Liver (tissue), 3 donors: ENCODE measurements around the gene GNG13.

Experiments
- HNF4A ChIP-seq, 2 donors: conservative IDR thresholded peaks; 2 replicates each; pipeline ENCODE4 v1.6.1; 2016; ENCODE audit warnings: antibody characterized with exemption in 2 of 2, mild to moderate bottlenecking in 2 of 2
- JUND ChIP-seq, 2 donors: IDR thresholded peaks; 2 replicates each; pipeline ENCODE4 v1.6.1; 2016; ENCODE audit warnings: antibody characterized with exemption in 2 of 2
- TF ChIP-seq, protein P1 (sequence below): fragments of 150-350 bp; IDR thresholded peaks from 2 replicates; pipeline ENCODE4 v1.5.1; 2017; ENCODE audit warnings: improper control_type of control experiment, low read depth, low read length; ENCODE audit not compliant: missing input control
- TF ChIP-seq, protein P2 (sequence below): IDR thresholded peaks from 2 replicates; pipeline ENCODE4 v1.6.1; 2016; ENCODE audit warnings: antibody characterized with exemption
- TF ChIP-seq, protein P3 (sequence below): IDR thresholded peaks from 2 replicates; pipeline ENCODE4 v1.6.1; 2016; ENCODE audit warnings: antibody characterized with exemption, mild to moderate bottlenecking
- donor health status: healthy.
- donor health status: healthy.

DNA sequence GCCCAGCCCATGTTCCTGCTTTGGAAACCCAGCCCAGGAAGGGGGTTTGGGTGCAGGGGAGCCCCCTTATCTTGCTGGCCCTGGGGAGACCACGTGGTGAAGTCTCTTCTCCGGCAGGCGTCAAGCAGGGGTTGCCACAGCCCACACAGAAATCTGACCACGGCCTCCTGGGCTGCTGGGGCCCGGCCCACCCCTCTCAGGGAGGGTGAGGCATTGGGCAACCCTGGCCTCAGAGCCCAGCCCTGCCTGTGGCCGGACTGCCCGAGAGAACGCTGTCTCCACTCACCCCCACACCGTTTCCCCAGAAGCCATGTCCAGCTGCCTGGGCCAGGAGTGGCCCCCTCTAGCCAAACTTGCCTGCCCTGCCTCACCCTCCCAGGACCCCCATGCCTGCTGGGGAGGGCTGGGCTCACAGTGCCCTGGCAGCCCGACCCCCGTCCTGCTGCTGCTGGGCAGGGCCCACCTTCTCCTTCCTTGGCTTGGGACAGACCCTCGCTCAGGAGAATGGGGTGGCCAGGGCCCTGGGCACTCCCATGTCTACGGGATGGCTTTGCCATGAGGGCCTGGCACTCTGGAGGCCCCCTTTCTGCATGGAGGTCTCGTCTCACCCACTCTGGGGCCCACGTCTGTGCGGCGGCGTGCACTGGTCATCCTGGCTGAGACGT, 19.1 kb downstream of the GNG13 start:
- TF ChIP-seq HNF4A (conservative IDR thresholded peaks at IDR 0.05) = no peak
- TF ChIP-seq, protein P1, sequence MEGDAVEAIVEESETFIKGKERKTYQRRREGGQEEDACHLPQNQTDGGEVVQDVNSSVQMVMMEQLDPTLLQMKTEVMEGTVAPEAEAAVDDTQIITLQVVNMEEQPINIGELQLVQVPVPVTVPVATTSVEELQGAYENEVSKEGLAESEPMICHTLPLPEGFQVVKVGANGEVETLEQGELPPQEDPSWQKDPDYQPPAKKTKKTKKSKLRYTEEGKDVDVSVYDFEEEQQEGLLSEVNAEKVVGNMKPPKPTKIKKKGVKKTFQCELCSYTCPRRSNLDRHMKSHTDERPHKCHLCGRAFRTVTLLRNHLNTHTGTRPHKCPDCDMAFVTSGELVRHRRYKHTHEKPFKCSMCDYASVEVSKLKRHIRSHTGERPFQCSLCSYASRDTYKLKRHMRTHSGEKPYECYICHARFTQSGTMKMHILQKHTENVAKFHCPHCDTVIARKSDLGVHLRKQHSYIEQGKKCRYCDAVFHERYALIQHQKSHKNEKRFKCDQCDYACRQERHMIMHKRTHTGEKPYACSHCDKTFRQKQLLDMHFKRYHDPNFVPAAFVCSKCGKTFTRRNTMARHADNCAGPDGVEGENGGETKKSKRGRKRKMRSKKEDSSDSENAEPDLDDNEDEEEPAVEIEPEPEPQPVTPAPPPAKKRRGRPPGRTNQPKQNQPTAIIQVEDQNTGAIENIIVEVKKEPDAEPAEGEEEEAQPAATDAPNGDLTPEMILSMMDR = no peak
- no peak for TF ChIP-seq JUND (IDR thresholded peaks at IDR 0.05)
- TF ChIP-seq, protein P2, sequence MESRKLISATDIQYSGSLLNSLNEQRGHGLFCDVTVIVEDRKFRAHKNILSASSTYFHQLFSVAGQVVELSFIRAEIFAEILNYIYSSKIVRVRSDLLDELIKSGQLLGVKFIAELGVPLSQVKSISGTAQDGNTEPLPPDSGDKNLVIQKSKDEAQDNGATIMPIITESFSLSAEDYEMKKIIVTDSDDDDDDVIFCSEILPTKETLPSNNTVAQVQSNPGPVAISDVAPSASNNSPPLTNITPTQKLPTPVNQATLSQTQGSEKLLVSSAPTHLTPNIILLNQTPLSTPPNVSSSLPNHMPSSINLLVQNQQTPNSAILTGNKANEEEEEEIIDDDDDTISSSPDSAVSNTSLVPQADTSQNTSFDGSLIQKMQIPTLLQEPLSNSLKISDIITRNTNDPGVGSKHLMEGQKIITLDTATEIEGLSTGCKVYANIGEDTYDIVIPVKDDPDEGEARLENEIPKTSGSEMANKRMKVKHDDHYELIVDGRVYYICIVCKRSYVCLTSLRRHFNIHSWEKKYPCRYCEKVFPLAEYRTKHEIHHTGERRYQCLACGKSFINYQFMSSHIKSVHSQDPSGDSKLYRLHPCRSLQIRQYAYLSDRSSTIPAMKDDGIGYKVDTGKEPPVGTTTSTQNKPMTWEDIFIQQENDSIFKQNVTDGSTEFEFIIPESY = no peak
- TF ChIP-seq, protein P3, sequence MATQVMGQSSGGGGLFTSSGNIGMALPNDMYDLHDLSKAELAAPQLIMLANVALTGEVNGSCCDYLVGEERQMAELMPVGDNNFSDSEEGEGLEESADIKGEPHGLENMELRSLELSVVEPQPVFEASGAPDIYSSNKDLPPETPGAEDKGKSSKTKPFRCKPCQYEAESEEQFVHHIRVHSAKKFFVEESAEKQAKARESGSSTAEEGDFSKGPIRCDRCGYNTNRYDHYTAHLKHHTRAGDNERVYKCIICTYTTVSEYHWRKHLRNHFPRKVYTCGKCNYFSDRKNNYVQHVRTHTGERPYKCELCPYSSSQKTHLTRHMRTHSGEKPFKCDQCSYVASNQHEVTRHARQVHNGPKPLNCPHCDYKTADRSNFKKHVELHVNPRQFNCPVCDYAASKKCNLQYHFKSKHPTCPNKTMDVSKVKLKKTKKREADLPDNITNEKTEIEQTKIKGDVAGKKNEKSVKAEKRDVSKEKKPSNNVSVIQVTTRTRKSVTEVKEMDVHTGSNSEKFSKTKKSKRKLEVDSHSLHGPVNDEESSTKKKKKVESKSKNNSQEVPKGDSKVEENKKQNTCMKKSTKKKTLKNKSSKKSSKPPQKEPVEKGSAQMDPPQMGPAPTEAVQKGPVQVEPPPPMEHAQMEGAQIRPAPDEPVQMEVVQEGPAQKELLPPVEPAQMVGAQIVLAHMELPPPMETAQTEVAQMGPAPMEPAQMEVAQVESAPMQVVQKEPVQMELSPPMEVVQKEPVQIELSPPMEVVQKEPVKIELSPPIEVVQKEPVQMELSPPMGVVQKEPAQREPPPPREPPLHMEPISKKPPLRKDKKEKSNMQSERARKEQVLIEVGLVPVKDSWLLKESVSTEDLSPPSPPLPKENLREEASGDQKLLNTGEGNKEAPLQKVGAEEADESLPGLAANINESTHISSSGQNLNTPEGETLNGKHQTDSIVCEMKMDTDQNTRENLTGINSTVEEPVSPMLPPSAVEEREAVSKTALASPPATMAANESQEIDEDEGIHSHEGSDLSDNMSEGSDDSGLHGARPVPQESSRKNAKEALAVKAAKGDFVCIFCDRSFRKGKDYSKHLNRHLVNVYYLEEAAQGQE = no peak
